Heart left ventricle (tissue), 16 donors: ENCODE measurements around the gene CDH5. TPM values are rescaled to one million over a fixed set of nuclear protein-coding genes. Genes with fewer than 3 reads are reported as not detected.

Experiments used
- ATAC-seq, 4 donors: fragments of 200-7000 bp; cut with Tn5 transposase; one replicate each; pipeline ENCODE4 v1.9.1; 2020 to 2022; ENCODE audit warnings: moderate library complexity in 4 of 4, mild to moderate bottlenecking in 3 of 4, moderate number of reproducible peaks in 1 of 4
- DNase-seq, 5 donors: peaks; one replicate each; pipeline ENCODE4 v3.0.0-alpha.2; 2020
- H3K27ac ChIP-seq, 12 donors: fragments of 200-600 bp; sonication (generic) in 4 of 12; one replicate each; pipeline versions ENCODE4 v1.5.0 to v1.8.0; 2016 to 2022; ENCODE audit warnings: mild to moderate bottlenecking in 2 of 12
- H3K27me3 ChIP-seq, 9 donors: fragments of 200-600 bp; sonication (generic) in 2 of 9; one replicate each; pipeline versions ENCODE4 v1.5.1 to v1.8.0; 2016 to 2022; ENCODE audit warnings: mild to moderate bottlenecking in 3 of 9
- H3K36me3 ChIP-seq, 9 donors: fragments of 200-600 bp; sonication (generic) in 2 of 9; one replicate each; pipeline versions ENCODE4 v1.5.0 to v1.8.0; 2018 to 2022; ENCODE audit warnings: mild to moderate bottlenecking in 2 of 9
- H3K4me1 ChIP-seq, 12 donors: fragments of 200-600 bp; sonication (generic) in 4 of 12; one replicate each; pipeline versions ENCODE4 v1.5.0 to v1.8.0; 2016 to 2022; ENCODE audit warnings: mild to moderate bottlenecking in 3 of 12
- H3K4me3 ChIP-seq, 12 donors: fragments of 200-600 bp; sonication (generic) in 4 of 12; one replicate each; pipeline versions ENCODE4 v1.5.0 to v1.8.0; 2017 to 2022; ENCODE audit warnings: mild to moderate bottlenecking in 9 of 12, moderate library complexity in 4 of 12
- H3K9me3 ChIP-seq, 12 donors: fragments of 200-600 bp; sonication (generic) in 4 of 12; one replicate each; pipeline versions ENCODE4 v1.5.0 to v1.8.0; 2016 to 2022; ENCODE audit warnings: mild to moderate bottlenecking in 1 of 12
- CTCF ChIP-seq, 12 donors: fragments of 200-600 bp; sonication (generic) in 4 of 12; IDR thresholded peaks; one replicate each; pipeline versions ENCODE4 v1.5.0 to v1.8.0; 2018 to 2022; ENCODE audit warnings: antibody characterized with exemption in 12 of 12, mild to moderate bottlenecking in 5 of 12
- POLR2A ChIP-seq, 2 donors: fragments of 450-650 bp; IDR thresholded peaks; one replicate each; pipeline ENCODE4 v1.6.1; 2017; ENCODE audit warnings: antibody characterized with exemption in 2 of 2, mild to moderate bottlenecking in 2 of 2, moderate library complexity in 2 of 2
- WGBS, 4 donors: extraction: QIAGEN DNeasy Blood & Tissue Kit in 2 of 4; methylation state at CpG; one replicate each; pipeline versions ENCODE4 v1.1.5 to v1.1.7; 2013 to 2018; 5-methylcytosine and 5-hydroxymethylcytosine counted together
- intact Hi-C, 10 donors: fragments of 100-400 bp; cut with DNase I; formaldehyde crosslinking; loops; one replicate each; pipeline versions ENCODE4 v1.11.1 to v1.14.2; 2022
- polyA plus RNA-seq, 2 donors: library from polyadenylated mRNA; stranded (reverse); fragments of 200-250 nt; gene quantifications; one replicate each; pipeline ENCODE4 v1.2.3, GENCODE V29; 2013
- total RNA-seq, 9 donors: library from RNA; depleted of rRNA in 2 of 9; stranded (reverse); fragments of >200 nt in 2 of 9; fragmentation: NEBNext Ultra II Directional in 3 of 9; extraction: Animal tissue kit (Norgen Biotek cat#: 25700) in 3 of 9; gene quantifications; one replicate each; pipeline versions ENCODE4 v1.1.0 to v1.2.4, GENCODE V29; 2016 to 2023
- donor health status: ischemic (EF 13 %, LVEDD 7.1; RV severe dilation, severe dysfunction).
- donor health status: healthy with polysubstance abuse.
- donor health status: DM: no; HTN: yes; CAD: no.
- donor health status: DM: no; HTN: no; CAD: no.
- donor health status: ischemic (EF 25% LVEDD 6.9; RV normal size, moderate dysfunction).
- donor health status: ischemic (EF 25% LVEDD 5.7; RV mildly dilated, moderate dysfunction).
- donor health status: healthy.
- donor health status: DM: yes; HTN: yes; CAD: no.
- donor health status: ischemic (EF 35%, LVEDD 5.7; RV mildly dilated, moderate dysfunction).
- donor health status: nonischemic (EF 11% LVEDD 7.7; RV severe dilation, severe dysfunction).
- donor health status: DM: yes; HTN: yes; CAD: no.
- donor health status: PGD.
- donor health status: ischemic (EF 29% LVEDD 5.4; RV normal size, mild dysfunction).
- donor health status: nonischemic (EF 23%, LVEDD 6.1; RV moderate dilation, normal function).

The CDH5 gene
- total and polyA plus RNA-seq, 11 donors, result 24.9 to 135 (median 62.3) TPM

GRCh38 chr16:66372078-66372897 lies 5.8 kb downstream of the CDH5 start:
- no peak for ATAC-seq
- H3K4me1 ChIP-seq, result peaks cover 0 to 73% (median 24%) of the 10 kb centered on the region in 12 donors
- H3K27ac ChIP-seq, result peak overlapping the region in 5 of 12 donors; percentile 13 to 47 (median 22)
- intact Hi-C loops, result no loop called here
- peak overlapping the region in 5 of 12 donors; percentile 1 to 62 (median 5) for H3K4me3 ChIP-seq
- DNase-seq, result no peak
- no peaks in the 10 kb centered on the region for H3K27me3 ChIP-seq
- 56 to 70% (median 61%) methylated on average over 14 to 15 of the region's 15 CpGs for WGBS, 4 donors
- TF ChIP-seq POLR2A (IDR thresholded peaks at IDR 0.05) (no peak), CTCF (IDR thresholded peaks at IDR 0.05) (no peak)
- H3K36me3 ChIP-seq, result peaks cover 0 to 3% (median 0%) of the 10 kb centered on the region in 9 donors
- no peaks in the 10 kb centered on the region for H3K9me3 ChIP-seq

GRCh38 chr16:66372898-66373155 lies 6.3 kb downstream of the CDH5 start:
- H3K4me3 ChIP-seq, result peak overlapping the region in 3 of 12 donors; percentile 1 to 8 (median 5)
- WGBS, 4 donors, result 67 to 79% (median 78%) methylated on average over 4 of the region's 4 CpGs
- intact Hi-C loops, result no loop called here
- peaks cover 0 to 79% (median 27%) of the 10 kb centered on the region in 12 donors for H3K4me1 ChIP-seq
- no peak for DNase-seq
- peaks cover 0 to 3% (median 0%) of the 10 kb centered on the region in 9 donors for H3K36me3 ChIP-seq
- H3K9me3 ChIP-seq, result no peaks in the 10 kb centered on the region
- H3K27me3 ChIP-seq, result no peaks in the 10 kb centered on the region
- peak overlapping the region in 4 of 12 donors; percentile 7 to 22 (median 14) for H3K27ac ChIP-seq
- no peak for ATAC-seq
- no peak for TF ChIP-seq CTCF (IDR thresholded peaks at IDR 0.05)
- no peak for TF ChIP-seq POLR2A (IDR thresholded peaks at IDR 0.05)

GRCh38 chr16:66373667-66374066 lies 7.2 kb downstream of the CDH5 start:
- DNase-seq (no peak), ATAC-seq (no peak)
- TF ChIP-seq POLR2A (IDR thresholded peaks at IDR 0.05), result no peak
- no peak for TF ChIP-seq CTCF (IDR thresholded peaks at IDR 0.05)
- intact Hi-C loops, result no loop called here
- 75 to 86% (median 83%) methylated on average over 5 of the region's 5 CpGs for WGBS, 4 donors
- Histone ChIP-seq H3K4me3 (no peak overlapping the region), H3K27ac (no peak overlapping the region), H3K36me3 (peaks cover 0 to 3% (median 0%) of the 10 kb centered on the region in 9 donors), H3K27me3 (no peaks in the 10 kb centered on the region), H3K9me3 (no peaks in the 10 kb centered on the region), H3K4me1 (peaks cover 0 to 87% (median 26%) of the 10 kb centered on the region in 12 donors)

GRCh38 chr16:66374176-66374575 lies 7.7 kb downstream of the CDH5 start:
- no peaks in the 10 kb centered on the region for H3K9me3 ChIP-seq
- TF ChIP-seq POLR2A (IDR thresholded peaks at IDR 0.05), result no peak
- no peak for TF ChIP-seq CTCF (IDR thresholded peaks at IDR 0.05)
- peaks cover 0 to 3% (median 0%) of the 10 kb centered on the region in 9 donors for H3K36me3 ChIP-seq
- DNase-seq, result no peak
- WGBS, 4 donors, result 53 to 71% (median 61%) methylated on average over 2 to 7 of the region's 7 CpGs
- intact Hi-C loops, result no loop called here
- peaks cover 0 to 88% (median 25%) of the 10 kb centered on the region in 12 donors for H3K4me1 ChIP-seq
- no peak overlapping the region for H3K4me3 ChIP-seq
- no peaks in the 10 kb centered on the region for H3K27me3 ChIP-seq
- no peak for ATAC-seq
- H3K27ac ChIP-seq, result peak overlapping the region in 1 of 12 donors; percentile 30
